SHP77 treated with DMSO at 0.1 percent for 48 hours (cell line): Measurements from ENCODE around the gene SUPT20HL2.
"Not testable (repeated sequence)": the region's sequence is repeated elsewhere in the genome, so short reads cannot be mapped to it uniquely, and the experiment has no call there.

ENCODE experiments used
- DNase-seq: peaks from one replicate; lab custom pipeline; 2025; lab: John Stamatoyannopoulos, UW

Gene SUPT20HL2

GRCh38 chrX:24314019-24314635, at the start of gene SUPT20HL2:
Gene SUPT20HL2, minus strand, starts transcription at chrX:24314069. Its CDS starts 754 bp downstream, at chrX:24313315.
- DNase-seq = no peak

- DNase-seq = not testable (repeated sequence)
Measured at GRCh38 chrX:24362089-24362745, 48.3 kb upstream of the SUPT20HL2 start.

GRCh38 chrX:24360272-24360671, 46.4 kb upstream of the SUPT20HL2 start, which contains the start of gene SUPT20HL1:
Gene SUPT20HL1, plus strand, starts transcription at chrX:24360639. Its CDS starts 2,122 bp downstream, at chrX:24362761.
- no peak for DNase-seq

DNA sequence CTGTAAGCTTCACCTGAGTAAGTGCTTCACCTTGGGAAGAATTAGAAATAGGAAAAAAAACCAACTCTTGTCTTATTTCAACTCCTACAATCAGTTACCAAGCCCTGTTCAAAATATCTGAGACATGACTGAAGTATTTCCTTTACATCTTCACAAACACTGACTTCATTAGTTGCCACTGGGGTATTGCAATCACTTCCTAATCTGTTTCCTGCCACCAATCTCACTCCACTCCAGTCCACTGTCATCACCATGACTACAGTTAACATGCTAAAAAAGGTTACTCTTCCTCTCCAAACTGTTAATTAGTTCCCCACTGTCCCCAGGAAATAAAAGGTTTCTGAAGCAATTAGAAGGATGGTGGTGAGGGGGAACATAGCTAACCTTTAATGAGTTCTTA, 43.2 kb upstream of the SUPT20HL2 start:
- DNase-seq = no peak

DNA sequence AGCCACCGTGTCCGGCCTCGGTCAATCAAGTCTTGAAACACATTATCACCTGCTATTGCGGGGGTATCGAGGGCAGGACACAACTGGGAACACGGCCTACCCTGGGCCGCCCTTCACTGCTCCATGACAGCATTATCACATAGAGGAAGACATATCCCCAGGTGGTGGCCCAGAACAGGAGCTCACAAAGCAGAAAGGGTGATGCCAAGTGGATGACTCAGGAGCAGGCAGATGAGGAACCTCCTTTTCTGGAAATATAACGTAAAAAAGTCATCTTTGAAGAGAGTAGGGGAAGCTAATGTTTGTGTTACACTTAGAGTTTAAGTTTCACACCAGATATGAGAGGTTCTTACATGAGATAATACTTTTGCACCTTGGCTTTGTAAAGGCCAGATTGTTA, 41.2 kb upstream of the SUPT20HL2 start:
- no peak for DNase-seq

DNA sequence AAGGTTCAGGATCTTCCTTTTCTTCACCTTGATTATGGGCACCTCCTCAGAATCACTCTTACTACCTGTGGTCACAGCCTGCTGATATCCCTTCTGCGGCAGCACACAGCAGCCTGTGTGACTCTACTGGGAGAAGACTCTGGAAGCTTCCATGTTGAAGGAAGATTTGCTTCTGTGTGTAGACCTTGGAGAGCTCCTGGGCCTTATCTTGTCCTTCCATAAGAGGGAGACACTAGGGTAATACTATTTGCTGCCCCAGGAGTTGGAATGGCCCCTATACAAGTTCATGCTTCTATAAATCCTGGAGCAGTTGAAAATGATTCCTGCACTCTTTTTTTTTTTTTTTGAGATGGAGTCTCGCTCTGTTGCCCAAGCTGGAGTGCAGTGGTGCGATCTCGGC, 36.3 kb upstream of the SUPT20HL2 start:
- DNase-seq = no peak

DNA sequence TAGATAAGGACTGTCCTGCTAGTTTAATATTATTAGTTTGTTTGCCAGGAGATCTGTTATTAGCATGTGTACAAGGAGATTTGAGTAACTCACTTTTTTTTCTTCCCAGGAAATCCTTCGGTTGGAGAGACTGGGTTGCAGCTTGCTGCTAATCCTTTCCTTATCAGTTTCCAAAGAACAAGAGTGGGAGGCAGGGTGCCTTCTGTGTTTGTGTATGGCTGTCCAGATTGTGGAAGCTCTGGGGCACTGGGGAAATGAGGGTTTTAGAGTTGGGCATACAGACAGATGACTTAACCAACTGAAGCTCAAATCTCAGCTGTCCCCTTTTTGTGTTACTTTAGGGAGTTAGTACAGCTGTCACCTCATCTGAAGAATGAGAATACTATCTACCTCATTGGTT, 34.0 kb upstream of the SUPT20HL2 start:
- no peak for DNase-seq

GRCh38 chrX:24343719-24344118, 29.9 kb upstream of the SUPT20HL2 start:
- no peak for DNase-seq

GRCh38 chrX:24341795-24342194, 27.9 kb upstream of the SUPT20HL2 start:
- DNase-seq = no peak

GRCh38 chrX:24340501-24340900, 26.6 kb upstream of the SUPT20HL2 start:
- DNase-seq = no peak

GRCh38 chrX:24339911-24340310, 26.0 kb upstream of the SUPT20HL2 start:
- no peak for DNase-seq

DNA sequence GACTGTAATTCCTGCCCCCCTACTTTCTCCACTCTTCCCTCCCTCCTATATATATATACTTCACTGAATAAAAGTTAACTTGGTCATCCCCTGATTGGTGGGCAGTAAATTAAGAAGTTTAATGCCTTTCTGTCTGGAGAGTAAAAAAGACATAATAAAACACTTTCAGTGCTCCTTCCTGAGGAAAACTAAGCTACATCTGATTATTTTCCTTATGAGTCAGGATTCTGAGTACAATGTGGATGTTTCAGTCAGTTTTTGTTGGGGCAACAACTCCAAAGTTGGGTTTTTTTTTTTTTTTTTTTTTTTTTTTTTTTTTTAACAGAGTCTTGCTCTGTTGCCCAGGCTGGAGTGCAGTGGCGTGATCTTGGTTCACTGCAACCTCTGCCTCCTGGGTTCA, 22.0 kb upstream of the SUPT20HL2 start:
- DNase-seq = no peak

- DNase-seq = no peak
Measured at GRCh38 chrX:24334461-24334860, 20.6 kb upstream of the SUPT20HL2 start.

GRCh38 chrX:24333371-24333770, 19.5 kb upstream of the SUPT20HL2 start:
- DNase-seq = no peak

GRCh38 chrX:24332878-24333277, 19.0 kb upstream of the SUPT20HL2 start:
- no peak for DNase-seq

GRCh38 chrX:24325231-24325630, 11.4 kb upstream of the SUPT20HL2 start:
- no peak for DNase-seq

- no peak for DNase-seq
Measured at GRCh38 chrX:24321741-24322395, 8.0 kb upstream of the SUPT20HL2 start.

- no peak for DNase-seq
Measured at GRCh38 chrX:24317567-24317966, 3.7 kb upstream of the SUPT20HL2 start.

DNA sequence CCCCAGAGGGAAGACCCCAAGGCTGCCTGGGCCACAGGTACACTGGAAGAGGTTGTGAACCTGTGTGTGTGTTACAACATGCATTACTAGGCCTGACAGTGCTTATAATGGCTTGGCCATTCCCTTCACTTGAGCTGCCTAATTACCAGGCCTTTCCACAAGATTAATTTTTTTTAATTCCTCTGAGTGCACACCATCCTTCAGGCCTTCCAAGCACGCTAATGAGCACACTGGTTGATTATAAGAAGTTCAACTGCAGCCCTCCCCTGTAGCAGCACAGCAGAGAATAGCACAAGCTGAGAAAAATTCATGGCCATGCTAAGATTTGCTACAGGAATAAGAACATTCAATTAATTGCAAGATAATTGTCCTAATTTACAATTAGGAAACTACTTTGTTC, 2.2 kb upstream of the SUPT20HL2 start:
- DNase-seq = no peak

- DNase-seq = not testable (repeated sequence)
Measured at GRCh38 chrX:24312249-24312607, 1.6 kb downstream of the SUPT20HL2 start.

- DNase-seq = not testable (repeated sequence)
Measured at GRCh38 chrX:24311507-24312248, 2.2 kb downstream of the SUPT20HL2 start.

DNA sequence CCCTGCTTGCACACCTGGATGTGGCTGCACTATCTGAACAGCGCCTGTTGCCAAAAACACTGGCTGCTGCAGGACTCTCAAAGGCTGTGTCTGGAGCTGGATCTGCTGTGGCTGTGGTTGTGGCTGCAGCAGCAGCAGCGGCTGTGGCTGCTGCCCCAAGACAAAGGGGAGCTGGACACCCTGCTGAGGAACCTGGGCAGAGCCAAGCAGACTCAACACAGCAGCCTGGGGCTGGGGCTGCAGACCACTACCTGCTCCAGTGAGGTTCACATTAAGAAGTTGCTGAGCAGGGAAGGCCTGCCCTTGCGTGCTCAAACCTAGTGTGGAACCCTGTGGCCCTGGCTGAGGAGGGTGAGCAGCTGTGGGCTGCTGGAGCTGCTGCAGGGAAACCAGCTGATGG, 3.0 kb downstream of the SUPT20HL2 start:
- not testable (repeated sequence) for DNase-seq
